GM11168 (cell line): ENCODE measurements around the gene GABRG2.

Experiments used
- in situ Hi-C: fragments of 300-500 bp; cut with MboI; formaldehyde crosslinking; loops from one replicate; pipeline ENCODE4 v1.12.0; 2022; ENCODE audit warnings: low sequenced_read_pairs; ENCODE audit not compliant: unreplicated experiment

Gene GABRG2

GRCh38 chr5:162187371-162187770, 119.8 kb downstream of the GABRG2 start:
- in situ Hi-C loops, result no loop called here

GRCh38 chr5:162189719-162190118, 122.1 kb downstream of the GABRG2 start:
- in situ Hi-C loops, result no loop called here

GRCh38 chr5:162193012-162193411, 125.4 kb downstream of the GABRG2 start:
- in situ Hi-C loops, result no loop called here

GRCh38 chr5:162196351-162196750, 128.8 kb downstream of the GABRG2 start:
- in situ Hi-C loops, result no loop called here

GRCh38 chr5:162202285-162202880, 134.8 kb downstream of the GABRG2 start:
- in situ Hi-C loops, result no loop called here
